ENCODE results near the gene PSEN1.
"Not testable (repeated sequence)": the region's sequence is repeated elsewhere in the genome, so short reads cannot be mapped to it uniquely, and the experiment has no call there.

DNA sequence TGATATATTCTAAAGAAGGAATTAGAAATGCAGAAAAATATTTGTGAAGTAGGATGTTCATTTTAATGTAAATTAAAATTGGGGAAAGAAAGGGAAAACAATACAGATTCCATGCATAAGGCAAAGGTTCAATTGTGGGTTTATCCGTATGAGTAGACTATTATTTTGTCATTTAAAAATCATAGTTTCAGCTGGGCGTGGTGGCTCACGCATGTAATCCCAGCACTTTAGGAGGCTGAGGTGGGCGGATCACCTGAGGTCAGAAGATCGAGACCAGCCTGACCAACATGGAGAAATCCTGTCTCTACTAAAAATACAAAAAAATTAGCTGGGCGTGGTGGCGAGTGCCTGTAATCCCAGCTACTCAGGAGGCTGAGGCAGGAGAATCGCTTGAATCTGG lies 44.7 kb downstream of the PSEN1 start:
- TF ChIP-seq, protein P1, sequence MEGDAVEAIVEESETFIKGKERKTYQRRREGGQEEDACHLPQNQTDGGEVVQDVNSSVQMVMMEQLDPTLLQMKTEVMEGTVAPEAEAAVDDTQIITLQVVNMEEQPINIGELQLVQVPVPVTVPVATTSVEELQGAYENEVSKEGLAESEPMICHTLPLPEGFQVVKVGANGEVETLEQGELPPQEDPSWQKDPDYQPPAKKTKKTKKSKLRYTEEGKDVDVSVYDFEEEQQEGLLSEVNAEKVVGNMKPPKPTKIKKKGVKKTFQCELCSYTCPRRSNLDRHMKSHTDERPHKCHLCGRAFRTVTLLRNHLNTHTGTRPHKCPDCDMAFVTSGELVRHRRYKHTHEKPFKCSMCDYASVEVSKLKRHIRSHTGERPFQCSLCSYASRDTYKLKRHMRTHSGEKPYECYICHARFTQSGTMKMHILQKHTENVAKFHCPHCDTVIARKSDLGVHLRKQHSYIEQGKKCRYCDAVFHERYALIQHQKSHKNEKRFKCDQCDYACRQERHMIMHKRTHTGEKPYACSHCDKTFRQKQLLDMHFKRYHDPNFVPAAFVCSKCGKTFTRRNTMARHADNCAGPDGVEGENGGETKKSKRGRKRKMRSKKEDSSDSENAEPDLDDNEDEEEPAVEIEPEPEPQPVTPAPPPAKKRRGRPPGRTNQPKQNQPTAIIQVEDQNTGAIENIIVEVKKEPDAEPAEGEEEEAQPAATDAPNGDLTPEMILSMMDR (IDR thresholded peaks at IDR 0.05), result not testable (repeated sequence)
- TF ChIP-seq POLR2A (IDR thresholded peaks at IDR 0.05), result not testable (repeated sequence)
